Measurements from ENCODE around the gene PARD3.
A peak's percentile ranks its signal among the peaks of the same experiment; 100 is the strongest.

The PARD3 gene

GRCh38 chr10:34570887-34571286 is 244.2 kb downstream of the PARD3 start:
- DNase-seq (ENCODE audit: insufficient read length, low spot score) (no peak), FAIRE-seq (no peak)
- no peak for TF ChIP-seq CTCF (IDR thresholded peaks at IDR 0.05; ENCODE audit: insufficient read depth, missing control alignments)

GRCh38 chr10:34567659-34568253 is 247.3 kb downstream of the PARD3 start:
- no peak for DNase-seq (ENCODE audit: insufficient read length, low spot score)
- TF ChIP-seq CTCF (IDR thresholded peaks at IDR 0.05; ENCODE audit: insufficient read depth, missing control alignments), result no peak
- peak; percentile 80 for FAIRE-seq

DNA sequence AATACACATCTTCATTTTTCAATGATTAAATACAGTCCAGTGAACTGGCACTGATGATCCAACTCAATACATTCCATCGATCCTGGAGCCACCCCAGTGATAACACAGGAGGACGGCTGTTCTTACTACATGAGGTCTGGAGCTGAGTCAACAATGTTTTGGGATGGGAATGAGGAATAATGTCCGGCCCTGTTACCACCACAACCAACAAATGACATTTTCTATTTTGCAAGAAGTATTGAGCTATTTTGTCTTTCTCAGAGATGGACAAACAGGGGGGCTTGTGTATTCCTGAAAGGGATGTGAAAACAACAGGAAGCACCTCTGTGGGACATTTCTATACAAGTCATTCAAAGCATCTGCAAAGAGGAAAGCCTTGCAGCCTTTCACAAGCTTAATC is 249.2 kb downstream of the PARD3 start:
- no peak for TF ChIP-seq CTCF (IDR thresholded peaks at IDR 0.05; ENCODE audit: insufficient read depth, missing control alignments)
- peak; percentile 38 for FAIRE-seq
- DNase-seq (ENCODE audit: insufficient read length, low spot score), result no peak

DNA sequence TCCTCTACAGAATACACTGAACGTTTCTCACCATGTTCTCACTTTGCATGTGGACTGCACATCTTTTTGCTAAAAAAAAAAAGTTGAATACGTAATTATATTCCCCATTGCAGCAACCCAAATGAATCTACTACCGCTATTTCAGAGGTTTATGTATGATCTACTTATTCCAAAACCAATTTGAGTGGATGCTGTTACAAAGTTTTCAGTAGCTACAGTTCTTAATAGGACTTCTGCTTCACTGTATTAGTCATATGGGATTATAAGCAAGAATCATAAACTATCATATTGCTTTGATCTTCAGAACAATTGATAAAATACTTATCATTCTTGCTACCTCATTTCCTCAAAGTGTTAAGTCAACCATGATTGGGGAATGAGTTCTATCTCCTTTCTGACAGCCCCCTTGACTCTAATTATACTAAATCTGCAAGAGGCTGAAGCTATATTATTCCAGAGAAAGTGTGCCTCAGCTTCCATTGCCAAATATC is 257.0 kb downstream of the PARD3 start:
- FAIRE-seq (no peak), DNase-seq (ENCODE audit: insufficient read length, low spot score) (no peak)
- TF ChIP-seq CTCF (IDR thresholded peaks at IDR 0.05; ENCODE audit: insufficient read depth, missing control alignments), result no peak

GRCh38 chr10:34557173-34557572 is 257.9 kb downstream of the PARD3 start:
- DNase-seq (ENCODE audit: insufficient read length, low spot score), result no peak
- no peak for FAIRE-seq
- no peak for TF ChIP-seq CTCF (IDR thresholded peaks at IDR 0.05; ENCODE audit: insufficient read depth, missing control alignments)

DNA sequence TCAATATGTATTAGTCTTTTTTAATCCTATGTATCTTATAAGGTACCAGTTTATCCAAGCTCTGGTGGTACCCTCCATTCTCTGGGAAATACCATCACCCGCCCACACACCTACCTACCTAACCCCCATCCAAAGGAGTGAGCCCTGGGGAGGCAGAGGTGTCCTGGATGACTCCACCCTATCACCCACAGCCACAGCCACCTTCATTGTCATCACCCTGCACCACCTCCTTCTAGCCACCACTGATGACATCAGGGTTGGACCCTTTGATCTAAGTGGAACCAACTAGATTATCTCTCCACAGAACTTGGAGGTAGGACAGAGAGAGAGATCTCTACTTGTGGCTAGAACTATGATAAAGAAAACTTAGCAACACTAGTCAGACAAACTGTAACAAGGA is 259.4 kb downstream of the PARD3 start:
- no peak for FAIRE-seq
- TF ChIP-seq CTCF (IDR thresholded peaks at IDR 0.05; ENCODE audit: insufficient read depth, missing control alignments), result no peak
- DNase-seq (ENCODE audit: insufficient read length, low spot score), result no peak

DNA sequence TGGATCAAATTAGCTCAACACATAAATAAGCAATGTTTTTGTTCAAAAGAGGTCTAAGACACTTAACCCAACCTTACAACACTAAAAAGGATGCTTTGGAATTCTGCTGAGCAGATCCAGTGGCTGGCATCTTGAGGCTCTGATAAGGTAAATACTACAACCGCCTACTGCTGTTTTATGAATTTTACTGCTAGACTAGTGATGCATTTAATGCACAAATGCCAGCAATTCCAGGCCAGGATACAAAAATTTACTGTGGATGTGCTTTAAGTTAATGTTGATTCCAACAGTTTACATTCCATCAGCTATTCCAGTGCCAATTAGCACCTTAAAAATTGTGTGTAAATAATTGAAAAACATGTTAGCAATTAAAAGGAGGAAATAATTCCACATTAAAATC is 261.3 kb downstream of the PARD3 start:
- no peak for TF ChIP-seq CTCF (IDR thresholded peaks at IDR 0.05; ENCODE audit: insufficient read depth, missing control alignments)

More for the DNA sequence above, 261.3 kb downstream of the PARD3 start:
- FAIRE-seq (no peak), DNase-seq (ENCODE audit: insufficient read length, low spot score) (no peak)

All from D721Med (cell line).